Ascending aorta (tissue), 2 donors: ENCODE measurements around the gene AMIGO3. TPM values are rescaled to one million over a fixed set of nuclear protein-coding genes. Genes with fewer than 3 reads are reported as not detected.

Experiments
- DNase-seq, 2 donors: peaks; one replicate each; pipeline ENCODE4 v3.0.0-alpha.2; 2019; ENCODE audit warnings: low spot score in 2 of 2
- H3K27ac ChIP-seq, 2 donors: fragments of 200-600 bp; sonication (generic); one replicate each; pipeline ENCODE4 v1.5.1; 2016 to 2017; ENCODE audit warnings: mild to moderate bottlenecking in 1 of 2
- H3K27me3 ChIP-seq: fragments of 200-600 bp; sonication (generic); one replicate; pipeline ENCODE4 v1.5.1; 2017
- H3K36me3 ChIP-seq, 2 donors: fragments of 200-600 bp; sonication (generic); one replicate each; pipeline ENCODE4 v1.5.1; 2016
- H3K4me1 ChIP-seq, 2 donors: fragments of 200-600 bp; sonication (generic); one replicate each; pipeline ENCODE4 v1.5.1; 2016 to 2017; ENCODE audit warnings: mild to moderate bottlenecking in 1 of 2
- H3K4me3 ChIP-seq, 2 donors: fragments of 200-600 bp; sonication (generic); one replicate each; pipeline ENCODE4 v1.5.1; 2016 to 2017; ENCODE audit warnings: mild to moderate bottlenecking in 1 of 2
- H3K9me3 ChIP-seq, 2 donors: fragments of 200-600 bp; sonication (generic); one replicate each; pipeline ENCODE4 v1.5.1; 2016
- intact Hi-C: fragments of 100-400 bp; cut with DNase I; formaldehyde crosslinking; loops from one replicate; pipeline ENCODE4 v1.15.1; 2023
- total RNA-seq: library from RNA; depleted of rRNA; stranded (reverse); fragments of >200 nt; gene quantifications from one replicate; pipeline ENCODE4 v1.1.0, GENCODE V29; 2016
- TF ChIP-seq, protein P1 (sequence below), 3 experiments: fragments of 200-600 bp in 2 of 3; fragments of 450-650 bp in 1 of 3; sonication (generic) in 2 of 3; IDR thresholded peaks; one replicate each; pipeline ENCODE4 v1.5.1; 2016 to 2019; ENCODE audit warnings: antibody characterized with exemption in 3 of 3, mild to moderate bottlenecking in 1 of 3, moderate library complexity in 1 of 3

AMIGO3 gene
- total RNA-seq, 1 donor from 2014 or later: 0.43 TPM

DNA sequence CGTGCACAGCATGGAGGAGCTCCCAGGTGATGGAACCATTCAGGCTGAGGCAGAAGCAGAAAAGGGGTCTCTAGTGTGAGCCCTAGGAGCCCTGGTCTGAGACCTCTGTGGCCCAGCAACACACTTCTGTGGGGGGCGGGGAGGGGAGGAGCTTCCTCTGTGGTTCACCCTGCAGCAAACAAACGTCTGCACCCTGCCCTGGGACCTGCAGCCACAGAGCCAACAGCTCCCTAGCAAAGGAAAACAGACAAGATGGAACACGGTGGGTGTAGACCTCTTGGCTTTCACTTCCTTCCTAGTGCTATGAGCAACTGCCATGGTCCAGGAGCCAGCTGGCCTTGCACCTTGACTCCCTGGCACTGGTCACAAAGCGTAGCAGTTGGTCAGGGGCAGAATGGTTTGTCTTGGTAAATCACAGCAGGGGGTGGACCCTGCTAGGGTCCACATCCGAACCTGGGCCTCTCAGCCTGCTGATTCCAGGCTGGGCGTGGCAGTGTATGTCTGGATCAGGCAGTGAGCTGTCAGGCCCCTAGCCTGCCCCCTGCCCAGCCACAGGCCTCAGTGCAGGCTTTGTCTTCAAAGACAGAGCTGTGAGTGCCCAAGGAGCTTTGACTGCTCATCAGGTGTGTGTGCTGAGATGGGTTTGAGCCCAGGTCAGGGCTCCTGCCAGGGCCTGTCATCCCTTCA lies 6.7 kb downstream of the AMIGO3 start:
- TF ChIP-seq, protein P1, sequence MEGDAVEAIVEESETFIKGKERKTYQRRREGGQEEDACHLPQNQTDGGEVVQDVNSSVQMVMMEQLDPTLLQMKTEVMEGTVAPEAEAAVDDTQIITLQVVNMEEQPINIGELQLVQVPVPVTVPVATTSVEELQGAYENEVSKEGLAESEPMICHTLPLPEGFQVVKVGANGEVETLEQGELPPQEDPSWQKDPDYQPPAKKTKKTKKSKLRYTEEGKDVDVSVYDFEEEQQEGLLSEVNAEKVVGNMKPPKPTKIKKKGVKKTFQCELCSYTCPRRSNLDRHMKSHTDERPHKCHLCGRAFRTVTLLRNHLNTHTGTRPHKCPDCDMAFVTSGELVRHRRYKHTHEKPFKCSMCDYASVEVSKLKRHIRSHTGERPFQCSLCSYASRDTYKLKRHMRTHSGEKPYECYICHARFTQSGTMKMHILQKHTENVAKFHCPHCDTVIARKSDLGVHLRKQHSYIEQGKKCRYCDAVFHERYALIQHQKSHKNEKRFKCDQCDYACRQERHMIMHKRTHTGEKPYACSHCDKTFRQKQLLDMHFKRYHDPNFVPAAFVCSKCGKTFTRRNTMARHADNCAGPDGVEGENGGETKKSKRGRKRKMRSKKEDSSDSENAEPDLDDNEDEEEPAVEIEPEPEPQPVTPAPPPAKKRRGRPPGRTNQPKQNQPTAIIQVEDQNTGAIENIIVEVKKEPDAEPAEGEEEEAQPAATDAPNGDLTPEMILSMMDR (IDR thresholded peaks at IDR 0.05): no peak
- Histone ChIP-seq H3K36me3 (peaks cover 7 to 29% of the 10 kb centered on the region in 2 donors), H3K4me1 (no peaks in the 10 kb centered on the region), H3K27me3 (no peaks in the 10 kb centered on the region), H3K4me3 (no peak overlapping the region), H3K27ac (no peak overlapping the region), H3K9me3 (no peaks in the 10 kb centered on the region)
- intact Hi-C loops: no loop called here
- no peak for DNase-seq

DNA sequence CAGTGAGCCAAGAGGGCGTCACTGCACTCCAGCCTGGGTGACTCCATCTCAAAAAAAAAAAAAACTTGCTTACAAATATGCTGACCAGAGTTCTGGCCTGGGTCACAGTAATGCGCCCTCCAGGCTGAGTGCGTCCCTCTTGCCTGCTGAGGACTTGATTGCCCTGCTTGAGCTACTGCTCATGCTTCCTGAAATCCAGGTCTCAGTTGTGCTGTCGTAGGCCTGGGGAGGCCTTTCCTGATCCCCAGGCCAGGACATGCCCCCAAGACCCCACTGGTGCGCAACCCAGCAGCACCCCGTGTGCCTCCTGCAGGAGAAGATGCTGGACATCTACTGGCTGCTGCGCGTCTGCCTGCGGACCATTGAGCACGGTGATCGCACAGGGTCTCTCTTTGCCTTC lies 7.3 kb downstream of the AMIGO3 start:
- DNase-seq: no peak
- Histone ChIP-seq H3K9me3 (no peaks in the 10 kb centered on the region), H3K27ac (no peak overlapping the region), H3K4me1 (no peaks in the 10 kb centered on the region), H3K36me3 (peaks cover 7 to 29% of the 10 kb centered on the region in 2 donors), H3K27me3 (no peaks in the 10 kb centered on the region), H3K4me3 (no peak overlapping the region)
- TF ChIP-seq, protein P1 (IDR thresholded peaks at IDR 0.05): no peak
- intact Hi-C loops: no loop called here

DNA sequence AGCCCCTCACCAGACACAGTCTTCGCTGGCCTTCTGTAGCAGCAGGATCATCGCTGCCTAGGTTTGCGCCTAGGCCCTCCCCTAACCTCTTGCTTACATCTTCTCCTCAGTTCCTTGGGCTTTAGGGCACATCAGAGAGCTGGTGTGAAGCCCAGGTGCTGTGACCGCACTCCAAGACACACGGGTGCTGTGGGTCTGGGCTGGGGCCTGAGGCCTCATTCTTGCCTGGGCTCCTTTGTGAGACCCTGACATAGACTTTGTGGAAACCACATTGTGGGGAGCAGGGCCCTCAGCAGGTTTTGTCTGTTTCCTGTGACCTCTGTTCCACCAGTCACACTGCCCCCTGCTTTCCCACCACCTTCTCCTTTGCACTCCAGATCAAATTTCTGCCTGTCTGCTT lies 8.0 kb downstream of the AMIGO3 start:
- peak in 1 of 2 donors; percentile 5 for DNase-seq
- Histone ChIP-seq H3K4me1 (no peaks in the 10 kb centered on the region), H3K27me3 (no peaks in the 10 kb centered on the region), H3K9me3 (no peaks in the 10 kb centered on the region), H3K27ac (no peak overlapping the region), H3K4me3 (no peak overlapping the region), H3K36me3 (peaks cover 11 to 28% of the 10 kb centered on the region in 2 donors)
- intact Hi-C loops: no loop called here
- TF ChIP-seq, protein P1 (IDR thresholded peaks at IDR 0.05): no peak

DNA sequence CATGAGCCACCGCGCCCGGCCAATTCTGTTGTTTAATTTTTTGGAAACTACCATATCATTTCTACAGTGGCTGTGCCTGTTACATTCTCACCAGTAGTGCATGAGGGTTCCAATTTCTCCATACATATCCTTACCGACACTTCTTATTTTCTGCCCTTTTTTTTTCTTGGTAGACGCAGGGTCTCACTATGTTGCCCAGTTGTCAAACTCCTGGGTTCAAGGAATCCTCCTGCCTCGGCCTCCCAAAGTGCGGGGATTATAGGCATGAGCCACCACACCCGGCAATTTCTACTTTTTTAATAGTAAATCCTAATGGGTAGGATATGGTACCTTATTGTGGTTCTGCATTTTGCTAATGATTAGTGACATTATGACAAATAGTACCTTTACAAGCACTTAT lies 9.6 kb downstream of the AMIGO3 start:
- Histone ChIP-seq H3K36me3 (peaks cover 7 to 31% of the 10 kb centered on the region in 2 donors), H3K27ac (no peak overlapping the region), H3K4me1 (no peaks in the 10 kb centered on the region), H3K27me3 (no peaks in the 10 kb centered on the region), H3K4me3 (no peak overlapping the region), H3K9me3 (no peaks in the 10 kb centered on the region)
- TF ChIP-seq, protein P1 (IDR thresholded peaks at IDR 0.05): no peak
- DNase-seq: no peak
- intact Hi-C loops: no loop called here

DNA sequence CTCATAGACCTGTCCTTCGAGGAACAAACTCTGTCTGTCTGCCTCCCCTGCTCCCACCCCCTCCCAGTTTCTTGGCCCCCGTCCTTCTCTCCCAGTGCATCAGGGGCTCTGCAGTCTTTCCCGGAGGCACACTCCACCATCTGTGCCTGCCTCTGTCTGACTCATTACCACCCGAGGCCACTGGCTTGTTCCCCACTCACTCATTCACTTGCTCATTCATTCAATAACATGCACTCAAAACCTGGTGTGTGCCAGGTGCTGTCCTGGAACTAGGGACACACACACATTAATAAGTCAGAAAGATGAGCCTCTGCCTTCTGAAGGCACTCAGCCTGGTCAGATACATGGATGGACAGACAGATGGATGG lies 12.4 kb downstream of the AMIGO3 start:
- Histone ChIP-seq H3K4me1 (no peaks in the 10 kb centered on the region), H3K27me3 (no peaks in the 10 kb centered on the region), H3K4me3 (no peak overlapping the region), H3K9me3 (no peaks in the 10 kb centered on the region), H3K27ac (no peak overlapping the region), H3K36me3 (peaks cover 14 to 48% of the 10 kb centered on the region in 2 donors)
- TF ChIP-seq, protein P1 (IDR thresholded peaks at IDR 0.05): no peak
- no peak for DNase-seq
- intact Hi-C loops: no loop called here
